ENCODE results near the gene SERPINA6.
"Not testable (repeated sequence)": the region's sequence is repeated elsewhere in the genome, so short reads cannot be mapped to it uniquely, and the experiment has no call there.

SERPINA6 gene

DNA sequence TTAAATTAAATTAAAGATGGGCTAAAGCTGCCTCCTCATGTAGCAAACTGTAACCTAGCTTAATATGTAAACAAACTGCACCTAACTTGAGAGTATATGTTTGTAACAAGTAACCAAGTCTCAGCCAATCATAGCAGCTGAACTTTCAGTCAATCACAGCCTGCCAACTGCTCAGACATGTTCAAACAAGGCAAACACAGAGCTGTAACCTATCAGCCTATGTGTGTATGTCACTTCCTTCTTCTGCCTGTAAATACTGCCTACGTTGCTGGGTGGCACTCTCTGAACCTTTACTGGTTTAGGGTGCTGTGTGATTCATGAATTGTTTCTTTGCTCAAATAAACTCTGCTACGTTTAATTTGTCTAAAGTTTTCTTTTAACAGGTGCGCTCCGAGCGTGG lies 2.9 kb downstream of the SERPINA6 start:
- DNase-seq, result no peak

DNA sequence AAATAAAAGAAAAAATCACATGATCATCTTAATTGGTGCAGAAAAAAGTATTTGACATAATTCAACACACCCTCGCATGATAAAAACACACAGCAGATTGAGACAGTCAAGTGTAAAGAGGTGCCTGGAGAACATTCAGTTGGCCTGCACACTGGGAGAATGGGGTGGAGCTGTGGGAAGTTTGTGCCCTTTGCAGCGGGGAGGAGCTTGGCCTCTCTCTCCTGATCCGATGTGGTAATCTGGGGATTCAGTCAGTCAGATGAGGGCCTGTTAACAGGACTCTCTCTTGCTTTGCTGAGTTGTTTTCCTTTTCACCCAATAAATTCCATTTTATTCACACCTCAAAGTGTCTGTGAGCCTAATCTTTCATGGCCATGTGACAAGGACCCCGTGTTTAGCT lies 5.9 kb downstream of the SERPINA6 start:
- no peak for DNase-seq

DNA sequence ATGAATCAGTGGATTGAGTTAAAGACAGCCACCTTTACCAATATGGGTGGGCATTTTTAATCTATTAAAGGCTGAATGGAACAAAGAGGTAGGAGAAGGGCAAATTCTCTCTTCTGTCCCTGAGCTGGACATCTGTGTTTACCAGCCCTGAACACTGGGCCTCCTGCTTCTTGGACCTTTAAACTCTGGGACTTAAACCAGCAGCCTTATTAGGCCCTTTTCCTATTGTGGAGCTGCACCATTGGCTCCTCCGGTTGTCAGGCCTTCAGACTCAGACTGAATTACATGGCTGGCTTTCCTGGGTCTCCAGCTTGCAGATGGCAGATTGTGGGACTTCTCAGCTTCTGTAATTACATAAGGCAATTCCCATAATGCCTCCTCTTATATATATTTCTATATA lies 6.4 kb downstream of the SERPINA6 start:
- DNase-seq, result no peak

DNA sequence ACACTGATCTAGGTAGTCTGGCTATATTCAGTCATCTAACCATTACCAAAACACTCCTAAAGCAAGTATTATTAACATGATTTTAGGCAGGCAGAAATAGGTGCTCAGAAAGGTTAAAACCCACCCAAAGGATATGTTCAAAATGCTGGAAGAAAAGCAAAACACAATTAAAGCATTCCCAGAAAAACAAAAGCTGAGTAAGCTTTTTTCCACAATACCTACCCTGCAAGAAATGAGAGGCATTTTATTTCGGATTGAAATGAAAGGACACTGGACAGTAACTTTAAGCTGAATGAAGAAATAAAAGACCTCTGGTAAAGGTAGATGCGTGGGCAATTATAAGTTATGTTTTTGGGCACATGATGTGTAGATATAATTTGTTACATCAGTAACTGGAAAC lies 8.2 kb downstream of the SERPINA6 start:
- no peak for DNase-seq

DNA sequence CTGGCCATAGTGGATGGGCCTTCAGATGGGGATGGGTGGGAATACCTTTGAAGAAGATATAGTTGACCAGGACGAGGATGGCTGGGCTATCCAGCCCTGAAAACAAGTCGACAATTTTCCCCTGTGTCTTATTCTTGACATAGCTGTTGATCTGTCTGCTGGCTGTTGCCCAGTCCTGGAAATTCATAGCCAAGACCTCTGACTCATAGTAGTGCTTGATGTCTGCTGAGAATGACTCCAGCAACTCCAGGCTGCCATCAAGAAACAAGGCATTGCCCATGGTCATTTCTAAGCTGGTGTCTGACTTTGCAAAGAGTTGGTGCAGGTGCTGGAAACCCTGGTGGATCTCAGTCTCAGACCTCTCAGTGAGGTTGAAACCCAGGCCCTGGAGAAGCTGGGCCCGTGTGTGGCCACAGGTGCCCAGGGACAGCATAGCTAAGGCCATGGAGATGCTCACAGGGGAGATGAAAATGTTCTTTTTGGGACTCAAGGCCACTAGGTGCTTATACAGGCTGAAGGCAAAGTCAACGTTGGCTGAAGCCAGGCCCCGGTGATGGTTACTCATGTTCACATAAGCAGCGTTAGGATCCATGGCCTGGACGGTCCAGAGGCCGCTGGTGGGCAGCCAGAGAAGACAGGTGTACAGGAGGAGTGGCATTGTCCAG lies 9.0 kb downstream of the SERPINA6 start:
- DNase-seq, result no peak

DNA sequence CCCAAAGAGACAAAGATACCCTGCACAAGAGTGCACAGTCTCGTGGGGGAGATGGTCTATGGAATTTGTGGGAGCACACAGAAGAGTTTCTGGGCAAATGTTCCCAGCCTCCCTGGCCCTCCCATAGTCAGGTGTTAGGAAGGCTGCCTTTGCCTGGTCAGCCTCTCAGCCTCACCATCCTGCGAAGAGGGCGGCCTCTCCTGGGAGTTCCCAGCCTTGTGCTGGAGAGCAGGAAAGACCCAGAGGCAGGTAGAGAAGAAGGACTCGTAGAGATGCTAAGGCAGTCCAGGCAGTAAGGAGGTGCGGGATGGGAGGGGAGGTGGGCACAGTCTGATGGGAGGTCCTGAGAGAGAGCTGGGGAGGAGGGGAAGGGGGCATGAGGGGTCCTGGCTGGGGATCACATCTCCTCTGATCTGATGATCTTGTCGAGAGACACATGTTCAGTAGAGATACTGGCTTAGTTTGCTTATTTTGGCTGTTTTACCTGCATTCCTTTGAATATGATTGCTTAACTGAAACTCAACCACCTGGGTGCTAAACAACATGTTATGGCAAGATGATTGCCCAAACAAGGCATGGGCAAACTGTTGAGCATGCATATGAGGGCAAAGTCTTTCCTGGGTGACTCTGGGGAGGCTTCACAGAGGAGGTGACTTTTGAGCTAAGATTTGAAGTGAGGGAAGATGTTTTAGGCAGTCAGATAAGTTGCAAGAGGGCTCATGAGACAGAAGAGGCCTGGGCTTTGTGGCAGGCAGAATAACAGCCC lies 10.5 kb downstream of the SERPINA6 start:
- no peak for DNase-seq

DNA sequence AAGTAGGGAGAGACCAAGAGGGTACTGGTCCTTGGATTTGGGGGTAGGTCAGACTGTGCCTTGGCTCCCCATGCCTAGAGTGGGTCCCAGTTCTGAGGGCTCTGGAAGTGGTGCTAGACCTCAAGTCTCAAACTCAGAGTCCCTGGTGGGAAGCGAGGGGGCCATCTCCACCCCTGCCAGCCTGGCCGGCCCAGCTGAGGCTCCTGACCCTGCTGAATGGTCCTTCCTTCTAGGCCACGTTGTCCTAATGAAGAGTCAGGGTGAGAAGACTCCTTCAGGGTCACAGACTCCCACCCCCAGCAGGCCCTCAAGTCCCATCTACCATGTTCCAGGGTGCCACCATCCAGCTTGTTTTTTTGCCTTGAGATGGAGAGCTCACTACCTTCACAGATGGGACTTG lies 12.9 kb downstream of the SERPINA6 start:
- DNase-seq, result no peak

DNA sequence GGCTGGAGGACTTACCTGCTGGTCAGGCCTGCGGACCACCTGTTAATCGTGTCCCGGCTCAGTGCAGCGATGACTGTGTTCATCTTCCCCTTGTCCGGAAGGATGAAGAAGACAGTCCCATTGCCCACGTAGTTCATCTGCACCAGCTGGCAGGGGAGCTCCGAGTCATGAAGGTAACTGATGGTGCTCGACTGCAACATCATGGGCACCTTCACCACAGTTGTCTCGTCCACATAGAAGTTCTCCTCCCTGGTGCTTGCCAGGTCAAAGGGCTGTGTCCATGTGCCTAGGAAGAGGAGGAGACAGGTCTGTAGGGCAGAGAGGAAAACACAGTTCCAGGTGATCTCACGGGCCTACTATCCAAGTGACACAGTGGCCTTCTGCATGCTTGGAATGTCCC lies 13.4 kb downstream of the SERPINA6 start:
- no peak for DNase-seq

DNA sequence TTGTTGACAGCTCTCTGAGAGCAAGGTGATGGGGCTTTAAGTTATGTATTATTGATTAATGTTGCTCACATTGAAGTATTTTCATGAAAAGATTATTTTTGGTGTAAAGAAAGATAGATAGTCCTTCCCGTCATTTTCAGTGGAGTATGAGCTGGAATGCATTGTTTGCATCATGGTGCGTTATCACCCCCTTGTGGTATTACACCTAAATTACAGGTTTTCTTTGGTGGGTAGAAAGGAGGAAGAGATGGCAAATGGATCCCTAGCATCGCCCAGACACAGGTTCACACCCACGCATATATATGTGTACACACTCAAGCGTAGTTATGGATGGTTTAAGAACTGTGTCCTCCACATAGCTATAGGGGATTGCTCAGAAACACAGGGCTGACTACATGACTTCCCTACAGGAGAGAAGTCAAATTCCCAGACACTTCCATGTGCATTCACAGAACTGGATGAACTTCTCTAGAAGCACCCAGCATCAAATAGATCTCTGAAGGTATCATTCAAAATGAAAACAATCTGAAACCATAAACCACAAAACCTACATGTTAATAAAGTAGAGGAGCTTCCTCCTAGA lies 15.6 kb downstream of the SERPINA6 start:
- DNase-seq, result no peak

DNA sequence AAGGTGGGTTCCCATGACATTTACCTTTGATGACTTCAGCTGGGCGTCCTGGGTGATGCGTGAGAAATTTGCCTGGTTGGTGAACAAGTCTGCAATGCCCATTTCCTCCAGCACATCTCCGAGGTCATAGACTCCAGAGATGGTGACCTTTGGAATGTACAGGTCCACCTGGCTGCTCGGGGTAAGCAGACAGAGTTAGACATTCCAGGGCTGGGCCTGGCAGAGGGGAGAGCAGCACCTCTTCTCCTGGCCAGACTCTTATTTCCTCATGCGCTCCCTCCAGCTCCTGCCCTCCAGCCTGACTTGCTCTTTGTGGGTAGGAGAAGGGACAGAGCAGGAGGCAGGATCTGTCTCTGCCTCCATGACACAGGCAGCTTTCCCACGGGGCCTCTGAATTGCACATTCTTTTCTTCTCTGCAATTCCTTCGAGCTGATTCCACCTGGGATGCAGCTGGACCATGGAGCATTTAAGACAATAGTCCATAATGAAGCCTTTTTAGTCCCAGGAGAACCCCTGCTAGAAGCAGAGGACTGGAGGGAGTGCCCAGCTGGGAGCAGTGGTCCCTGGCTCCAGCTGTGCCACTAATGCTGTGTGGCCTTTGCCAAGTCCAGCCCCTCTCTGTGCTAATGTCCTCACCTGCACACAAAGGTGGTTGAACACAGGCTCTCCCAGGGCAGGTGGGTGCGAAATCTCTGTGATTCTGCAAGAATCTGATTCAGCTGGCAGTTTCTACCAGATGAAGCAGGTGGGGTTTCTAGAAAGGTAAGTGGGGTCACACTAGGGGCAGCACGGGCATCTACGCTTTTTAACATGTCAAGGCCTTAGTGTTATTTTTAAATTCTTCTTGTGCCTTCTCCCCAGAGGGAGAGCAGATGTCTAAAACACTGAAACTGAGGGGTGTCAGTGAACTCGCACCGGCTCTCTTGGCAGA lies 16.8 kb downstream of the SERPINA6 start:
- no peak for DNase-seq

DNA sequence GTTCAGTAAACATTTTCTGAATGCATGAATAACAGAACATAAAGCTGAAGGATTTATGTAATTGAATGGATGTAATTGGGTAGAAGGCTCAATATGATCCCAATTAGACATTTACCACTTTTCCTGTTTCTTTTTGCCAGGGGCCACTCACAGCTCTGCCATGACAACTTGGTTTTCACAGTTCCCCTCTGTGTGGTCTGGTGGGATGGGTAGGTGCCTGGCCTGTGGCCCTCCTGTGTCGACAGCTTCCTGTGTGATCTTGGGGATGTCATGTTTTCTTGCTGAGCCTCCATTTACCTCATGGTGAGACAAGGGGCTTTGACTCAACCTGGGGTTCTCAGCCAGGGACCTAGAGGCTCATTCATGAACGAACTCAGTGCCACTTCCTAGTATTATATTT lies 17.5 kb downstream of the SERPINA6 start:
- no peak for DNase-seq

DNA sequence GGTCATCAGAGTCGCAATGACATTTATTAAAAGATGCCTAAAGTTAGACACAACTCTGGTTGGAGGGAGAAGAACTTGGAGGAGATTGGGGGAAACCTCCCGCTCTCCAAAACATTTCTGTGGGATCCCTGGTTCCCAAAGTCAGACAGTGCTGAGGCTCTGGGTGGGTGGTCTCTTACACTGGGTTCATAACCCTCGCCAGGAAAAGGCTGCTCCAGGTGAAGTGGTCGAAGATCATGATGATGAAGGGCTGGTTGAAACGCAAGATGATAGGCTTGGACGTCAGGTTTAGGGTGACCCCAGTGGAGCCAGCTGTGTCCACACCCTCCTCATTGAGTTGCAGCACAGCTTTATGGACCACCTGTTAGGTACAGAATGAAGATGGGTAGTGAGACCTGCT lies 18.9 kb downstream of the SERPINA6 start:
- no peak for DNase-seq

DNA sequence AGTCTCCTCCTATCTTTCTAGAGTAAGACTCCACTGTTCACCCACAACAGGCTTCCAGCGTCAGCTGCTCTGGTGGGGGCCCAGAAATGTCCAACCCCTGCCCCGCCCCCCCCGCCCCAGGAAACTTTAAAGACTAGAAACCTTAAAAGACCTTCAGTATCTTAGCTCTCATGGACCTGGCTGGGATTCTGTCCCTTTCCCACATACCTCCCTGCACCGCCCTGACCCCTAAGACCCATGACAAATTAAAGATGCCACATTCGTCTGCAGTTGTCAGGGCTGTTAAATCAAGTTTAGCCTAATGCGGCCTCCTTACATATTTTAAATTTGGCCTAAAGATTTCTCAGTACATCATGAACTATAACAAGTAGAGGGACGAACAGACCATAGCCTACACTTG lies 20.0 kb downstream of the SERPINA6 start:
- no peak for DNase-seq

DNA sequence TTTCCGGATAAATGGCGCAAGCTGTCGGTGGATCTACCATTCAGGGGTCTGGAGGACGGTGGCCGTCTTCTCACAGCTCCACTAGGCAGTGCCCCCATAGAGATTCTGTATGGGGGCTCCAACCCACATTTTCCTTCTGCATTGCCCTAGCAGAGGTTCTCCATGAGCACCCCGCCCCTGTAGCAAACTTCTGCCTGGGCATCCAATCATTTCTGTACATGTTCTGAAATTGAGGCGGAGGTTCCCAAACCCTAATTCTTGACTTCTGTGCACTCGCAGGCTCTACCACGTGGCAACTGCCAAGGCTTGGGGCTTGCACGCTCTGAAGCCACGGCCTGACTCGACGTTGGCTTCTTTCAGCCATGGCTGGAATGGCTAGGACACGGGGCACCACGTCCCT lies 25.0 kb downstream of the SERPINA6 start:
- no peak for DNase-seq

DNA sequence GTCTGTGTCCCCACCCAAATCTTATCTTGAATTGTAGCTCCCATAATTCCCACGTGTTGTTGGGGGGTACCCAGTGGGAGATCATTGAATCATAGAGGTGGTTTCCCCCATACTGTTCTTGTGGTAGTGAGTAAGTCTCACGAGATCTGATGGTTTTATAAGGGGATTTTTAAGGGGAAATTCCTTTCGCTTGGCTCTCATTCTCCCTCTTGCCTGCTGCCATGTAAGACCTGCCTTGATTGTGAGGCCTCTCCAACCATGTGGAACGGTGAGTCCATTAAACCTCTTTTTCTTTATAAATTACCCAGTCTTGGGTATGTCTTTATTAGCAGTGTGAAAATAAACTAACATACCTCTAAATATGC lies 27.0 kb downstream of the SERPINA6 start:
- not testable (repeated sequence) for DNase-seq

DNA sequence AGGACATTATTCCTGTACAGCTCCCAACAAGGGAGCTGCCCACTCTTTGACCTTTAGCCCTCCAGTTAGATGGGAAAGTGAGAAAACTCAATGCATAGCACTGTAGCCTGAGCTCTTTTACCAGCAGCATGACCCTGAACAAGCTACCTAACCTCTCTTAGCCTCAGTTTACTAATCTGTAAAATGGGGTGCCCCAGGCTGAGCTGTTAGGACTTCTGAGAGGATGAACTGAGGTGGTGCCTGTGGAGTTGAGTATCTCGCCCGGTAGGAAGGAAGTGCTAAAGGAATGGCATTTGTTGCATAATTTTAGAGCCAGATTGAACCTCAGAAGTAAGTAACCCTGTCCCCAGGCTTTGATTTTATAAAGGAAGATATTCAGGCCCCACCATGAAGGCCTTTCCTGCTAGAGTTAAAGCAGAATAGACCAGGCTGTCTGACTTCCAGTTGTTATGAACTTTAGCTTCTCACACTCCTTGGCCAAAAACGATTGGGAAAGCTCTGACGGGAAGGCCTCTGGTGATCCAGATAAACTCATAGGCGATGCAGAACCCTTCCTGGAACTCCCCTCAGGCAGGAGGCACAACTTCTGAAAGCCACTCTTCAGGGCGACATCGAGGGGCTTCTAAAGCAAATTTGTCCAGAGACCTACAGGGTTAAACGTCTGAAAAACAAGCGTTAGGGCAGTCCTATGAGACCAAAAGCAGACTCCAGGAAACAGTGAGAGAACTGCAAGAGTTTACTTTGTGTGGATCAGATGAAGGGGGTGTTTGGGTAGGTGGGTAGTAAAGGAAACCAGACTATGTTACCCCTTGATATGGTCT lies 27.6 kb downstream of the SERPINA6 start:
- no peak for DNase-seq

DNA sequence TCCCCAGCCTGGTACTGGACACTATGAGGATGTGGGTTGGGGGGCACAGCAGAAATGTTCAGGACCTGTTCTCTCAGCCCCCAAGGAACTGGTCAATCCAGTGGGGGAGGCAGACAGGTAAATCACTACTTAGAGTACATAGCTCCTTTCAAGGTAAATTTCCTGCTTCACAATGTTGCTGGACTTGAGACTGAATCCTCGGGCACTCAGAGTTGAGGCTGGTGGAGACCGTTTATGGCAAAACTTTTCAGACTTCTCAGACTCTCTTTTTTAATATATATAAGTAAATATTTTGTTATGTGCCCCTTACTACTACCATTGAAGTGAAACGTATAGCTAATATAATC lies 29.6 kb downstream of the SERPINA6 start:
- no peak for DNase-seq

DNA sequence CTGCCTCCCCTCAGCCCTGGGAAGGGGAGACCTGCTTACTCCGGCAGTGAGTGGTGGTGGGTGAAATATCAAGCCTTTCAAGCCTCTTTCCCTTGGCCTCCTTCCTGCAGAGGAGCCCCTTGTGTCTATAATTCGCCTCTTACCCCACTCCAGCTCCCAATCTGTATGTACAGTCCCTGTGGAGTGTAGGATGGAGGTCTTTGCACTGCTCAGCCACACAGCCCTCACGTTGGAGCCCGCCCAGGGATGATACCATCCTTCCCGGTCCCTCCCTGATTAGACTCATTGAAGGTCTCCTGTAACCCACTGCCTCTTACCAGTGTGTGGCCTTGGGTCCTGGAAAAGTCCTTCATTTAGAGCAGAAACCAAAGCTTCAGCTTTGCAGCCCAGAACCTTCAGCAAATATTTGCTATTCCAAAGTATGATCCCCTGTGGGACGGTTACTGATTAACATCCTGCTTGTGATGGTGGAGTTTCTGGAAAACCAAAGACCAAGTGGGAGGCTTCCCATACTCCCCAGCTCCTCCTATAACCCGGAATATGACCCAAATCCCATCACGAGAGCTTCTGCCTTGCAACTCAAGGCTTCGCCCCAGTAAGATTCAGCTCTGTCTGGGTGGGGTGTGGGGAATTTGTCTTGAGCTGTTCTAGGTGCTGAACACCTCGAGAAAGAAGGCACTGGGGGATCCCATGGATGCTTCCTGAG lies 30.1 kb downstream of the SERPINA6 start, which contains the start of gene SERPINA10:
Gene SERPINA10, minus strand, starts transcription at position 397 of the 706 bp plus-strand sequence. CDS start 2,675 bp downstream, outside the sequence.
- DNase-seq, result no peak

DNA sequence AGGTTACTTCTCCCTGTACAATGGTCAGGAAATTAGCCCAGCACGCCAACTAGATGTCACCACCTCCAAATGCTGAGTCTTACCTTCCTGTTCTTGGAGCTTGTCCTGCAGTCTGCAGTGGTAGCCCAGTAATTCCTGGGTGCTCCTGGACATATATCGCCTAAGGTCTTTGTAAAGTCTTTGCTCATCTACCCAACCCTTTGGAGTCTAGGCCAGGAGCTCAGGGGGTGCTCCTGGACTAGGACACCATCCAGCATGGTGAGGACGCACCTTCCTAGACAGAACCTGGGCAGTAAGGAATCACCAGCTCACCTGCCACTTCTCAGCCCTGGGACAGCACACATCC lies 30.6 kb downstream of the SERPINA6 start:
- no peak for DNase-seq

DNA sequence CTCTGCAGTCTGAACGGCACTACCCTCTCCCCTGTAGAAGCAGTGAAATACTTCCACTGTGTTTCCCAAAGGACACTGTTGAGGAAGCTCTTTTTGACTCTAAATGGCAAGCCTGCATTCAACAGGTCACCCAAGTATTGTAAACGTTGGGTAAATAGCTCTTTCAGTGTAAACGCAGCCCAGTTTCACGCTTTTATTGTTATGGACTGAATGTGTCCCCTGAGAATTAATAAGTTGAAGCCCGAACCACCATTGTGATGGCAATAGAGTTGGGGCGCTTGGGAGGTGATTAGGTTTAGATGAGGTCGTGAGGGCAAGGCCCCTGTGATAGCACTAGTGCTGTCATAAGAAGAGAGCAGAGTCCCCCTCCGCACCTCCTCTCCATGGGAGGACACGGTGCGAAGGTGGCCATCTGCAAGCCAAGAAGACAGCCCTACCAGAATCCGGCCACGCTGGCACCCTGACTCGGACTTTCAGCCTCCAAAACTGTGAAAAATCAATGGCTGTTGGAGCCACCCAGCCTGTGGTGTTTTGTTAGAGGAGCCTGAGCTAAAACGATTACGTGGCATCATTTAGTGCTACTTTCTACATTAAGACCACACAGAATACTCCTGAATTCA lies 31.1 kb downstream of the SERPINA6 start:
- no peak for DNase-seq

DNA sequence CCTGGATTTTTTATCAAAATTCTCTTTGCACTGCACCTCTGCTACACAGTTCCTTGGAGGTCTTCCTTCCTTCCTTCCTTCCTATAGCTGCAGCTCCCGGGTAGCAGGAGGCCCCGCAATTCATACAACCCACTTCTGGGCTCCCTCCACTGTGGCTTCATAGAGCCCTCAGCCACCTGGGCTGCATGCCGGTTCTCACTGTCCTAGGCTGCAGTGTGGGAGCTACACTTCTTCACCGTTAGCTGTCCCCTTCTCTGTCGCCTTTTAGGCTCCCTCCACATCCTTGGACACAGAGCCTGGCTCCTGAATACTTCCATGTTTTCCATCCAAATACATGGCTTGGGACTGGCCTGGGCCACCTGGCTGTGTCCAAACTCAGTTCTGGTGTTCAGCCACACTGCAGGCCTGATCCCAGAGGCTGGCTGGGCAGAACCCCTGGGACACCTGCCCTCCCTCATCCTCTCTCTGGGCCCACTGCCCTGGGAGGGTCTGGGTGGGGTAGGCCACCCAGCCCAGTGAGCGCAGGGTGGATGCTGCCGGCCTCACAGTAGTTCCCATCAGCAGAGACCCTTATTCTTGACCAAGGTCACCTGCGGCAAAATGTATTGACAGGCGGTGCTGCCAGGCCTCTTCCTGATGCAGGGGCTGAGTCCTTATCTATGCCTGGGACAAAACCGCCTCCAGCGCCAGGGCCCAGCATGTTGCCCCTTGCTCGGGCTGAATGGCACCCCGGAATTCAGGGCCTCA lies 31.8 kb downstream of the SERPINA6 start:
- no peak for DNase-seq
